ENCODE data around the gene RCAN1. TPM values are rescaled to one million over a fixed set of nuclear protein-coding genes. Genes with fewer than 3 reads are reported as not detected.
A peak's percentile ranks its signal among the peaks of the same experiment; 100 is the strongest.

RCAN1 gene
- total and polyA plus RNA-seq, 4 donors = 12.2 to 32.8 (median 29.8) TPM

DNA sequence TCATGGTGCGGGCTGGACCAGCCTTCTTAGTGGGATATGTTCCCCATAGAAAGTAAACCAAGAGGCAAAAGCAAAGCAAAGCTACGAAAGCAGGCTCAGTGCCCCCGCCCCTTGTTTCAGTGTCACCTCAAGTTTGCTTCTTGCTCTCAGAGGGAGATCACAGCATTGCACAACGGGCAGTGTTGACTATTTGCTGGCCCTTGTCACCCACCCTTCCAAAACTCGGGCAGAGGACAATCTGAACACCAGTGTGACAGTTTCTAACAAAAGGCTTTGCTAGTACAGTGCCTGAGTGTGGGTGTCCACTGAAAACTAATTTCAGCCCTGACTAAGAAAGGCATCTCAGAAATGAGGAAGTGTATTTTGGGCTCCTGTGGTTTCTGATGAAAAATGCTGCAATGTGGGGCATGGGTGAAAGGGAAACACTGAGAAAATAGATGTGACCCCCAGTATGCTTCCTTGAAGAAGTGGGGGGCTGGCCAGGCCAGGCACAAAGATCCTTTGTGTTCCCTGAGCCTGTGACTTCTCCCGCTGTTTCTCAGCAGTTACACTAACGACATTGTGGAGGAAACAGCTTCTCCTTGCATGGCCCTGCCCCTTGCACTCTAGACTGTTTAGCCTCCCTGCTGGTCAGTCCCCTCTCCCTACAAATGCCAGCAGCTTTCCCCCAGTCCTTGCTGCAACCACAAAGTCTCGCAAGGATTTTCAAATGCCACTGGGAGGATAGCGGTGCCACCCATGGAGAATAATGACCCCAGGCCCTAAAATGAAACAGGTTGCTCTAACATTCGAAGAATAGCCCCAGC, 69.6 kb downstream of the RCAN1 start:
- 26 to 36% methylated on average over 10 of the region's 10 CpGs for WGBS, 2 donors
- H3K9ac ChIP-seq (ENCODE audit: insufficient read depth in 1 of 2, low read length in 2 of 2) = no peak overlapping the region
- H3K27ac ChIP-seq (ENCODE audit: low read depth in 1 of 2, low read length in 1 of 2) = peak overlapping the region; percentile 37 to 91

DNA sequence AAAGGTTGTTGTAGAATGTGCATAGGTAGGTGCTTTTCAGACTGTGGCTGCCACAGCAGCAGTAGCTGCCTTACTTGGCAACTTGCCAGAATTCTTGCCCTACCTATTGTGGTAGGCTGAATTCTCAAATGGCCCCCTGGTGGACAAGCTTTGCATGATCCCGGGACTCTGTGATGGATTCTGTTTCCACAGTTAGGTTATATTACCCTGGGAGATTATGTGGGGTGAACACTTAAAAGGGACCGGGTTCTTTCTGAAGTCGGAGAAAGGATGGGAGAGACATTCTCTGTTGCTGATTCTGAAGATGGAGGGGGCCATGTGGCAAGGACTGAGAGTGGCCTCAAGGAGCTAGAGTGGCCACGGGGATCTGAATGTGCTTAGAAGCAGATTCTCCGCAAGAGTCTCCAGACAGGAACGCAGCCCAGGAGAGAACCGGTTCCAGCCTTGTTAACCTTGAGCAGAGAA, 70.8 kb downstream of the RCAN1 start:
- Histone ChIP-seq H3K27me3 (ENCODE audit: control insufficient read depth in 3 of 3, insufficient read depth in 3 of 3, low read length in 2 of 3) (no peaks in the 10 kb centered on the region), H3K9me3 (ENCODE audit: control insufficient read depth in 4 of 4, insufficient read depth in 3 of 4, low read length in 3 of 4) (peaks cover 0 to 6% (median 0%) of the 10 kb centered on the region in 4 donors), H3K27ac (ENCODE audit: low read depth in 1 of 2, low read length in 1 of 2) (peak overlapping the region in 1 of 2 donors; percentile 33), H3K4me1 (ENCODE audit: control insufficient read depth in 5 of 5, insufficient read depth in 5 of 5, low read length in 5 of 5) (peaks cover 0 to 9% (median 4%) of the 10 kb centered on the region in 5 donors), H3K9ac (ENCODE audit: insufficient read depth in 1 of 2, low read length in 2 of 2) (no peak overlapping the region), H3K4me3 (no peak overlapping the region), H3K36me3 (ENCODE audit: control insufficient read depth in 4 of 4, insufficient read depth in 4 of 4, low read length in 4 of 4) (no peaks in the 10 kb centered on the region)
- DNase-seq (peak; percentile 28 to 64 (median 50)), ATAC-seq (ENCODE audit: insufficient read depth, low FRiP score) (peak; percentile 63)
- TF ChIP-seq, protein P1, sequence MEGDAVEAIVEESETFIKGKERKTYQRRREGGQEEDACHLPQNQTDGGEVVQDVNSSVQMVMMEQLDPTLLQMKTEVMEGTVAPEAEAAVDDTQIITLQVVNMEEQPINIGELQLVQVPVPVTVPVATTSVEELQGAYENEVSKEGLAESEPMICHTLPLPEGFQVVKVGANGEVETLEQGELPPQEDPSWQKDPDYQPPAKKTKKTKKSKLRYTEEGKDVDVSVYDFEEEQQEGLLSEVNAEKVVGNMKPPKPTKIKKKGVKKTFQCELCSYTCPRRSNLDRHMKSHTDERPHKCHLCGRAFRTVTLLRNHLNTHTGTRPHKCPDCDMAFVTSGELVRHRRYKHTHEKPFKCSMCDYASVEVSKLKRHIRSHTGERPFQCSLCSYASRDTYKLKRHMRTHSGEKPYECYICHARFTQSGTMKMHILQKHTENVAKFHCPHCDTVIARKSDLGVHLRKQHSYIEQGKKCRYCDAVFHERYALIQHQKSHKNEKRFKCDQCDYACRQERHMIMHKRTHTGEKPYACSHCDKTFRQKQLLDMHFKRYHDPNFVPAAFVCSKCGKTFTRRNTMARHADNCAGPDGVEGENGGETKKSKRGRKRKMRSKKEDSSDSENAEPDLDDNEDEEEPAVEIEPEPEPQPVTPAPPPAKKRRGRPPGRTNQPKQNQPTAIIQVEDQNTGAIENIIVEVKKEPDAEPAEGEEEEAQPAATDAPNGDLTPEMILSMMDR (IDR thresholded peaks at IDR 0.05; ENCODE audit: control extremely low read depth, extremely low read depth) = peak; percentile 31
- 90 to 95% methylated on average over 7 of the region's 7 CpGs for WGBS, 2 donors

More for the DNA sequence above, 69.6 kb downstream of the RCAN1 start:
- Histone ChIP-seq H3K4me3 (no peak overlapping the region), H3K27me3 (ENCODE audit: control insufficient read depth in 3 of 3, insufficient read depth in 3 of 3, low read length in 2 of 3) (no peaks in the 10 kb centered on the region), H3K36me3 (ENCODE audit: control insufficient read depth in 4 of 4, insufficient read depth in 4 of 4, low read length in 4 of 4) (no peaks in the 10 kb centered on the region), H3K4me1 (ENCODE audit: control insufficient read depth in 5 of 5, insufficient read depth in 5 of 5, low read length in 5 of 5) (peaks cover 0 to 9% (median 4%) of the 10 kb centered on the region in 5 donors), H3K9me3 (ENCODE audit: control insufficient read depth in 4 of 4, insufficient read depth in 3 of 4, low read length in 3 of 4) (peaks cover 0 to 6% (median 0%) of the 10 kb centered on the region in 4 donors)
- DNase-seq (peak; percentile 28 to 53 (median 47)), ATAC-seq (ENCODE audit: insufficient read depth, low FRiP score) (peak; percentile 76)
- TF ChIP-seq, protein P1 (IDR thresholded peaks at IDR 0.05; ENCODE audit: control extremely low read depth, extremely low read depth) = no peak

DNA sequence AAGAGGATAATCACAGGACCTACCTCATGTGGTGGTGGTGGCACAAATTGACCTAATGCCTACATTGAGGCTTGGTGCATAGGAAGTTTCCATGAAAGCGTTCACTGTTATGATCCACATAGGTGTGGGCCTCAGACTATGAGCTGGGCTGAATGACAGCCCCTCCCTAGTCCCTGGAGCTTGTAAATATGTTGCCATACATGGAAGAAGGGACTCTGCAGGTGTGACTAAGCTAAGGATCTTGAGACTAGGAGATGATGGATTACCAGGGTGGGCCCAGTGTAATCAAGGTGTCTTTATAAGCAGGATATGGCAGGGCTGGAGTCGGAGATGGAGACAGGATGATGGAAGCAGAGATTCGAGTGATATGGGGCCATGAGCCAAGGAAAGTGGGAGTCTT, 71.9 kb downstream of the RCAN1 start:
- TF ChIP-seq, protein P1 (IDR thresholded peaks at IDR 0.05; ENCODE audit: control extremely low read depth, extremely low read depth) = no peak
- WGBS, 2 donors = 80 to 91% methylated on average over 3 of the region's 3 CpGs
- H3K4me3 ChIP-seq = no peak overlapping the region
- peaks cover 0 to 6% (median 0%) of the 10 kb centered on the region in 4 donors for H3K9me3 ChIP-seq (ENCODE audit: control insufficient read depth in 4 of 4, insufficient read depth in 3 of 4, low read length in 3 of 4)
- DNase-seq = no peak
- no peak overlapping the region for H3K9ac ChIP-seq (ENCODE audit: insufficient read depth in 1 of 2, low read length in 2 of 2)
- no peaks in the 10 kb centered on the region for H3K36me3 ChIP-seq (ENCODE audit: control insufficient read depth in 4 of 4, insufficient read depth in 4 of 4, low read length in 4 of 4)
- H3K4me1 ChIP-seq (ENCODE audit: control insufficient read depth in 5 of 5, insufficient read depth in 5 of 5, low read length in 5 of 5) = peaks cover 0 to 9% (median 4%) of the 10 kb centered on the region in 5 donors
- H3K27ac ChIP-seq (ENCODE audit: low read depth in 1 of 2, low read length in 1 of 2) = no peak overlapping the region
- H3K27me3 ChIP-seq (ENCODE audit: control insufficient read depth in 3 of 3, insufficient read depth in 3 of 3, low read length in 2 of 3) = no peaks in the 10 kb centered on the region
- no peak for ATAC-seq (ENCODE audit: insufficient read depth, low FRiP score)

Data from lung (tissue), 12 donors.